OCI-LY7 (cell line): ENCODE measurements around the gene SERPINE1. TPM values are rescaled to one million over a fixed set of nuclear protein-coding genes. Genes with fewer than 3 reads are reported as not detected.
"Not testable (repeated sequence)": the region's sequence is repeated elsewhere in the genome, so short reads cannot be mapped to it uniquely, and the experiment has no call there.

Source experiments
- BruUV-seq: library from RNA; stranded (reverse); fragments of 400-500 nt; replicated peaks from 2 replicates; lab custom pipeline; 2021; lab: Mats Ljungman, UMichigan
- CTCF ChIA-PET: fragments of 300-600 bp; sonication (Branson Sonifier 250); formaldehyde crosslinking; loops from one replicate; lab custom pipeline; 2022; ENCODE audit warnings: antibody characterized with exemption; ENCODE audit not compliant: unreplicated experiment; lab: Charles Lee
- POLR2A ChIA-PET: fragments of 300-600 bp; sonication (Branson Sonifier 250); formaldehyde crosslinking; loops from one replicate; lab custom pipeline; 2022; ENCODE audit warnings: antibody characterized with exemption; lab: Charles Lee
- DNase-seq: peaks from one replicate; pipeline ENCODE4 v3.0.0-alpha.2; 2015; ENCODE audit warnings: low spot score
- H2AFZ ChIP-seq: fragments of 200-600 bp; sonication (generic), shearing (Covaris generic); 2 replicates; pipeline ENCODE4 v1.6.1; 2014; ENCODE audit warnings: mild to moderate bottlenecking, antibody characterized with exemption, low read length, moderate library complexity
- H3K27ac ChIP-seq: fragments of 200-600 bp; sonication (generic); 2 replicates; pipeline ENCODE4 v1.5.1; 2014; ENCODE audit warnings: mixed run types, low read depth, mild to moderate bottlenecking, moderate library complexity, low read length, inconsistent platforms; ENCODE audit not compliant: poor library complexity, severe bottlenecking
- H3K36me3 ChIP-seq: fragments of 200-600 bp; sonication (generic); 2 replicates; pipeline ENCODE4 v1.6.1; 2014; ENCODE audit warnings: mild to moderate bottlenecking, antibody characterized with exemption, low read length, moderate library complexity, mixed read lengths; ENCODE audit not compliant: insufficient read depth
- H3K4me1 ChIP-seq: fragments of 200-600 bp; sonication (generic); 2 replicates; pipeline ENCODE4 v1.5.1; 2014; ENCODE audit warnings: mild to moderate bottlenecking, low read length; ENCODE audit not compliant: insufficient read depth, poor library complexity, severe bottlenecking
- H3K4me2 ChIP-seq: fragments of 200-600 bp; sonication (generic); 2 replicates; pipeline ENCODE4 v1.6.1; 2014; ENCODE audit warnings: mild to moderate bottlenecking, low read length
- H3K4me3 ChIP-seq: fragments of 200-600 bp; sonication (generic); 2 replicates; pipeline ENCODE4 v1.5.1; 2014; ENCODE audit warnings: mild to moderate bottlenecking, low read depth, low read length; ENCODE audit not compliant: poor library complexity, severe bottlenecking
- H3K79me2 ChIP-seq: fragments of 200-600 bp; sonication (generic); 2 replicates; pipeline ENCODE4 v1.6.1; 2016; ENCODE audit warnings: low read depth, mild to moderate bottlenecking, low read length, moderate library complexity, mixed read lengths; ENCODE audit not compliant: insufficient read depth
- H3K9me2 ChIP-seq: fragments of 200-600 bp; sonication (generic); 2 replicates; pipeline ENCODE4 v1.6.1; 2016; ENCODE audit warnings: mild to moderate bottlenecking, low read length, mixed read lengths; ENCODE audit not compliant: insufficient read depth
- H3K9me3 ChIP-seq: fragments of 200-600 bp; sonication (generic); 2 replicates; pipeline ENCODE4 v1.6.1; 2014; ENCODE audit warnings: mild to moderate bottlenecking, mixed run types, low read length, mixed read lengths
- H4K20me1 ChIP-seq: fragments of 200-600 bp; sonication (generic); 2 replicates; pipeline ENCODE4 v1.6.1; 2014; ENCODE audit warnings: mild to moderate bottlenecking, antibody characterized with exemption, low read length, moderate library complexity, mixed read lengths; ENCODE audit not compliant: insufficient read depth
- EZH2phosphoT487 ChIP-seq: fragments of 200-600 bp; sonication (generic); IDR thresholded peaks from 2 replicates; pipeline ENCODE4 v1.6.1; 2018; ENCODE audit warnings: low read depth, borderline replicate concordance, mild to moderate bottlenecking, mixed run types, antibody characterized with exemption, low read length, moderate library complexity, mixed read lengths
- intact Hi-C: fragments of 100-400 bp; cut with micrococcal nuclease; formaldehyde crosslinking; loops from one replicate; pipeline ENCODE4 v1.10.0; 2022; ENCODE audit not compliant: unreplicated experiment
- total RNA-seq, 2 experiments: library from RNA; depleted of rRNA in 1 of 2; stranded (reverse); fragments of >200 nt in 1 of 2; shearing (Covaris generic) in 1 of 2; gene quantifications; 2 replicates each; pipeline ENCODE4 v1.2.3, GENCODE V29; 2014 to 2022
- TF ChIP-seq, protein P1 (sequence below): fragments of 200-600 bp; sonication (generic); conservative IDR thresholded peaks from 2 replicates; pipeline ENCODE4 v1.5.1; 2014; ENCODE audit warnings: mild to moderate bottlenecking, antibody characterized with exemption, low read length, moderate library complexity, mixed read lengths

Gene SERPINE1
- total RNA-seq, 2 experiments from 2014 or later, result 0.42 TPM; not detected in 1

DNA sequence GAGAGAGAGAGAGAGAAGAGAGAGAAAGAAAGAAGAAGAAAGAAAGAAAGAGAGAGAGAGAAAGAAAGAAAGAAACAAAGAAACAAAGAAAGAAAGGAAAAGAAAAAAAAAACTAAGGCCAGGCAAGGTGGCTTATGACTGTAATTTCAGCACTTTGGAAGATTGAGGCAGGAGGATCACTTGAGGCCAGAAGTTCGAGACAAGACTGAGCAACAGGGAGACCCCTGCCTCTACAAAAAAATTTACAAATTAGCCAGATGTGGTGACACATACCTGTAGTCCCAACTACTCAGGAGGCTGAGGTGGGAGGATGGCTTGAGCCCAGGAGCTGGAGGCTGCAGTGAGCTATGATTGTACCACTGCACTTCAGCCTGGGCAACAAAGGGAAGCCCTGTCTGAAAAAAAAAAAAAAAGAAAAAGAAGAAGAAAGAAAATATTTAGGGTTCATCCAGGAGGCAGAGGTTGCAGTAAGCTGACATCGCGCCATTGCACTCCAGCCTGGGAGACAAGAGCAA lies 2.8 kb downstream of the SERPINE1 start:
- Histone ChIP-seq H3K79me2 (no peaks in the 10 kb centered on the region), H3K4me1 (peaks cover 23% of the 10 kb centered on the region), H3K4me2 (no peak overlapping the region), H3K36me3 (no peaks in the 10 kb centered on the region), H3K27ac (no peak overlapping the region), H4K20me1 (no peaks in the 10 kb centered on the region), H3K9me3 (no peaks in the 10 kb centered on the region), H3K4me3 (no peak overlapping the region), H2AFZ (no peak overlapping the region), H3K9me2 (no peaks in the 10 kb centered on the region)
- intact Hi-C loops, result no loop called here
- CTCF ChIA-PET, result no interaction called here
- POLR2A ChIA-PET, result interaction anchor here (0.7 kb wide), 1 partner anchor 927 kb away, joined by 3 read pairs; no protein-coding TSS in a partner anchor
- no peak for DNase-seq
- BruUV-seq, result no TSS peak
- TF ChIP-seq, protein P1, sequence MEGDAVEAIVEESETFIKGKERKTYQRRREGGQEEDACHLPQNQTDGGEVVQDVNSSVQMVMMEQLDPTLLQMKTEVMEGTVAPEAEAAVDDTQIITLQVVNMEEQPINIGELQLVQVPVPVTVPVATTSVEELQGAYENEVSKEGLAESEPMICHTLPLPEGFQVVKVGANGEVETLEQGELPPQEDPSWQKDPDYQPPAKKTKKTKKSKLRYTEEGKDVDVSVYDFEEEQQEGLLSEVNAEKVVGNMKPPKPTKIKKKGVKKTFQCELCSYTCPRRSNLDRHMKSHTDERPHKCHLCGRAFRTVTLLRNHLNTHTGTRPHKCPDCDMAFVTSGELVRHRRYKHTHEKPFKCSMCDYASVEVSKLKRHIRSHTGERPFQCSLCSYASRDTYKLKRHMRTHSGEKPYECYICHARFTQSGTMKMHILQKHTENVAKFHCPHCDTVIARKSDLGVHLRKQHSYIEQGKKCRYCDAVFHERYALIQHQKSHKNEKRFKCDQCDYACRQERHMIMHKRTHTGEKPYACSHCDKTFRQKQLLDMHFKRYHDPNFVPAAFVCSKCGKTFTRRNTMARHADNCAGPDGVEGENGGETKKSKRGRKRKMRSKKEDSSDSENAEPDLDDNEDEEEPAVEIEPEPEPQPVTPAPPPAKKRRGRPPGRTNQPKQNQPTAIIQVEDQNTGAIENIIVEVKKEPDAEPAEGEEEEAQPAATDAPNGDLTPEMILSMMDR, result no peak
- no peak for TF ChIP-seq EZH2phosphoT487

GRCh38 chr7:101132626-101133600 lies 6.0 kb downstream of the SERPINE1 start:
- H3K27ac ChIP-seq, H3K4me2 ChIP-seq, intact Hi-C loops, DNase-seq, H3K9me3 ChIP-seq, H3K36me3 ChIP-seq, CTCF ChIA-PET, H3K4me1 ChIP-seq, H3K4me3 ChIP-seq, H3K9me2 ChIP-seq, H3K79me2 ChIP-seq, H2AFZ ChIP-seq, BruUV-seq, H4K20me1 ChIP-seq: not testable (repeated sequence)
- POLR2A ChIA-PET, result interaction anchor here (0.6 kb wide), 1 partner anchor 281 kb away, joined by 4 read pairs; no protein-coding TSS in a partner anchor

GRCh38 chr7:101133621-101134398 lies 6.9 kb downstream of the SERPINE1 start:
- ChIA-PET CTCF (no interaction called here), POLR2A (interaction anchor here (0.6 to 0.7 kb wide), 2 partner anchors 280 to 1995 kb away, joined by 3 to 4 read pairs; no protein-coding TSS in a partner anchor)
- H2AFZ ChIP-seq, result no peak overlapping the region
- no peak overlapping the region for H3K4me2 ChIP-seq
- no peak overlapping the region for H3K27ac ChIP-seq
- intact Hi-C loops, result no loop called here
- H3K4me3 ChIP-seq, result no peak overlapping the region
- no peak for DNase-seq
- H3K9me3 ChIP-seq, result no peaks in the 10 kb centered on the region
- TF ChIP-seq, protein P1, result no peak
- TF ChIP-seq EZH2phosphoT487, result no peak
- BruUV-seq, result no TSS peak
- H4K20me1 ChIP-seq, result no peaks in the 10 kb centered on the region
- H3K4me1 ChIP-seq, result peaks cover 8% of the 10 kb centered on the region
- H3K79me2 ChIP-seq, result no peaks in the 10 kb centered on the region
- H3K9me2 ChIP-seq, result no peaks in the 10 kb centered on the region
- no peaks in the 10 kb centered on the region for H3K36me3 ChIP-seq
